HCT116 (cell line): ENCODE results near the gene IL1F10. TPM values are rescaled to one million over a fixed set of nuclear protein-coding genes. Genes with fewer than 3 reads are reported as not detected.

Experiments
- ATAC-seq: fragments of 200-7000 bp; cut with Tn5 transposase; 2 replicates; pipeline ENCODE4 v1.9.1; 2020; ENCODE audit warnings: mild to moderate bottlenecking, moderate library complexity
- BruUV-seq: library from RNA; stranded (reverse); fragments of 400-500 nt; replicated peaks from 2 replicates; lab custom pipeline; 2021; lab: Mats Ljungman, UMichigan
- CTCF ChIA-PET: fragments of 300-600 bp; sonication (Branson Sonifier 250); formaldehyde crosslinking; loops from one replicate; lab custom pipeline; 2021; ENCODE audit warnings: antibody characterized with exemption; lab: Charles Lee
- POLR2A ChIA-PET: fragments of 300-600, 350-600 bp; sonication (Branson Sonifier 250); formaldehyde crosslinking; loops from one replicate; lab custom pipeline; 2021; ENCODE audit warnings: antibody characterized with exemption; lab: Charles Lee
- RAD21 ChIA-PET, 2 experiments: fragments of 300-600 bp; sonication (Branson Sonifier 250); formaldehyde crosslinking; loops; one replicate each; lab custom pipeline; 2023; ENCODE audit warnings: low total read pairs in 2 of 2; ENCODE audit not compliant: uncharacterized antibody in 2 of 2, unreplicated experiment in 2 of 2, low non-redundant PET in 1 of 2; lab: Charles Lee
- DNase-seq: peaks from one replicate; pipeline ENCODE4 v3.0.0-alpha.2; 2010; ENCODE audit warnings: low read depth, low spot score
- H2AFZ ChIP-seq: fragments of 200-600 bp; shearing (Covaris generic), sonication (generic); 2 replicates; pipeline ENCODE4 v1.6.1; 2017; ENCODE audit warnings: low read depth, mixed run types, mixed read lengths, antibody characterized with exemption, low read length; ENCODE audit not compliant: poor library complexity, severe bottlenecking
- H3K27ac ChIP-seq: 2 replicates; pipeline ENCODE4 v1.5.1; 2012; ENCODE audit warnings: low read depth, low read length
- H3K27me3 ChIP-seq: fragments of 200-600 bp; sonication (generic); 2 replicates; pipeline ENCODE4 v1.6.1; 2016; ENCODE audit warnings: mixed run types, low read length, mixed read lengths; ENCODE audit not compliant: insufficient read depth
- H3K36me3 ChIP-seq, 2 experiments: fragments of 200-500 bp in 1 of 2; fragments of 200-600 bp in 1 of 2; sonication (Bioruptor generic) in 1 of 2; sonication (generic) in 1 of 2; 2 replicates each; pipeline versions ENCODE4 v1.5.1 to v1.6.1; 2014 to 2016; ENCODE audit warnings: low read length in 2 of 2, inconsistent platforms in 1 of 2, mixed read lengths in 1 of 2, mixed run types in 1 of 2; ENCODE audit not compliant: insufficient read depth in 2 of 2, control insufficient read depth in 1 of 2
- H3K4me1 ChIP-seq, 2 experiments: fragments of 200-600 bp in 1 of 2; sonication (generic) in 1 of 2; 2 replicates each; pipeline versions ENCODE4 v1.5.1 to v1.6.1; 2012 to 2017; ENCODE audit warnings: low read length in 2 of 2, inconsistent platforms in 1 of 2, mild to moderate bottlenecking in 1 of 2, mixed read lengths in 1 of 2, mixed run types in 1 of 2, moderate library complexity in 1 of 2; ENCODE audit not compliant: insufficient read depth in 2 of 2, control insufficient read depth in 1 of 2
- H3K4me2 ChIP-seq: fragments of 200-600 bp; sonication (generic); 2 replicates; pipeline ENCODE4 v1.6.1; 2017; ENCODE audit warnings: mixed run types, low read length, mixed read lengths
- H3K4me3 ChIP-seq, 2 experiments: fragments of 200-600 bp in 1 of 2; sonication (generic) in 1 of 2; replicated peaks in 1 of 2; 2 replicates each; pipeline ENCODE4 v1.5.1; 2011 to 2016; ENCODE audit warnings: low read length in 2 of 2, control low read depth in 1 of 2, low read depth in 1 of 2, mild to moderate bottlenecking in 1 of 2, mixed read lengths in 1 of 2, mixed run types in 1 of 2
- H3K79me2 ChIP-seq: fragments of 200-600 bp; sonication (generic); 2 replicates; pipeline ENCODE4 v1.6.1; 2017; ENCODE audit warnings: mild to moderate bottlenecking, mixed run types, low read length, moderate library complexity, mixed read lengths; ENCODE audit not compliant: insufficient read depth
- H3K9ac ChIP-seq: fragments of 200-600 bp; sonication (generic); 2 replicates; pipeline ENCODE4 v1.6.1; 2016; ENCODE audit warnings: low read length, mixed read lengths
- H3K9me2 ChIP-seq: fragments of 200-600 bp; sonication (generic), shearing (Covaris generic); 2 replicates; pipeline ENCODE4 v1.6.1; 2017; ENCODE audit warnings: mixed run types, mild to moderate bottlenecking, moderate library complexity; ENCODE audit not compliant: insufficient read depth
- H3K9me3 ChIP-seq, 2 experiments: fragments of 200-500 bp in 1 of 2; fragments of 200-600 bp in 1 of 2; sonication (Bioruptor generic) in 1 of 2; sonication (generic) in 1 of 2; 2 replicates each; pipeline ENCODE4 v1.6.1; 2014 to 2017; ENCODE audit warnings: low read length in 2 of 2, mixed read lengths in 2 of 2, inconsistent platforms in 1 of 2, low read depth in 1 of 2, mild to moderate bottlenecking in 1 of 2, mixed run types in 1 of 2, moderate library complexity in 1 of 2; ENCODE audit not compliant: control insufficient read depth in 1 of 2, insufficient read depth in 1 of 2
- H4K20me1 ChIP-seq: fragments of 200-600 bp; sonication (generic), shearing (Covaris generic); 2 replicates; pipeline ENCODE4 v1.6.1; 2017; ENCODE audit warnings: mixed run types, mild to moderate bottlenecking, moderate library complexity; ENCODE audit not compliant: insufficient read depth
- EZH2 ChIP-seq: fragments of 200-600 bp; sonication (generic); IDR thresholded peaks from 2 replicates; pipeline ENCODE4 v1.6.1; 2017; ENCODE audit warnings: antibody characterized with exemption, mixed run types
- FOSL1 ChIP-seq: IDR thresholded peaks from 2 replicates; pipeline ENCODE4 v1.6.1; 2012; ENCODE audit warnings: low read depth
- JUND ChIP-seq: IDR thresholded peaks from 2 replicates; pipeline ENCODE4 v1.6.1; 2012
- POLR2A ChIP-seq: IDR thresholded peaks from 2 replicates; pipeline ENCODE4 v1.7.0; 2011; ENCODE audit warnings: borderline replicate concordance; ENCODE audit not compliant: insufficient read depth, insufficient read length; ENCODE audit errors: extremely low read depth
- RAD21 ChIP-seq: IDR thresholded peaks from 2 replicates; pipeline ENCODE4 v1.6.1; 2012; ENCODE audit warnings: low read depth, mild to moderate bottlenecking
- SIN3A ChIP-seq: IDR thresholded peaks from 2 replicates; pipeline ENCODE4 v1.6.1; 2012; ENCODE audit warnings: low read depth
- TCF7L2 ChIP-seq: IDR thresholded peaks from 2 replicates; pipeline ENCODE4 v1.7.0; 2011; ENCODE audit warnings: borderline replicate concordance, inconsistent platforms; ENCODE audit not compliant: insufficient read depth, insufficient read length; ENCODE audit errors: extremely low read depth
- YY1 ChIP-seq: IDR thresholded peaks from 2 replicates; pipeline ENCODE4 v1.6.1; 2011; ENCODE audit warnings: low read length, low read depth, moderate library complexity, mild to moderate bottlenecking; ENCODE audit not compliant: insufficient replicate concordance; ENCODE audit errors: extremely low read depth
- ZFX ChIP-seq: fragments of 450-650 bp; IDR thresholded peaks from 2 replicates; pipeline ENCODE4 v1.6.1; 2017
- ZNF274 ChIP-seq: fragments of 200-500 bp; sonication (Bioruptor generic); IDR thresholded peaks from 2 replicates; pipeline ENCODE4 v1.6.1; 2014; ENCODE audit warnings: mild to moderate bottlenecking, low read depth, low read length, inconsistent platforms
- intact Hi-C: fragments of 100-400 bp; cut with micrococcal nuclease; formaldehyde crosslinking; loops from 2 replicates; pipeline ENCODE4 v1.10.0; 2022
- total RNA-seq: library from RNA; stranded (reverse); gene quantifications from one replicate; pipeline ENCODE4 v1.2.1, GENCODE V29; 2021; ENCODE audit not compliant: unreplicated experiment
- TF ChIP-seq, protein P1 (sequence below), 3 experiments: fragments of 200-600 bp in 1 of 3; sonication (generic) in 1 of 3; IDR thresholded peaks in 2 of 3; conservative IDR thresholded peaks in 1 of 3; 2 replicates each; pipeline ENCODE4 v1.5.1; 2012 to 2017; ENCODE audit warnings: low read depth in 2 of 3, low read length in 2 of 3, antibody characterized with exemption in 1 of 3, borderline replicate concordance in 1 of 3, control low read depth in 1 of 3, mild to moderate bottlenecking in 1 of 3, mixed read lengths in 1 of 3, mixed run types in 1 of 3, moderate library complexity in 1 of 3; ENCODE audit not compliant: insufficient read depth in 1 of 3
- TF ChIP-seq, protein P2 (sequence below): IDR thresholded peaks from 2 replicates; pipeline ENCODE4 v1.6.1; 2011; ENCODE audit warnings: mild to moderate bottlenecking, low read length, moderate library complexity; ENCODE audit not compliant: insufficient replicate concordance; ENCODE audit errors: extremely low read depth
- TF ChIP-seq, protein P3 (sequence below): IDR thresholded peaks from 2 replicates; pipeline ENCODE4 v1.6.1; 2012

Gene IL1F10
- total RNA-seq, 1 experiment from 2014 or later = not detected

DNA sequence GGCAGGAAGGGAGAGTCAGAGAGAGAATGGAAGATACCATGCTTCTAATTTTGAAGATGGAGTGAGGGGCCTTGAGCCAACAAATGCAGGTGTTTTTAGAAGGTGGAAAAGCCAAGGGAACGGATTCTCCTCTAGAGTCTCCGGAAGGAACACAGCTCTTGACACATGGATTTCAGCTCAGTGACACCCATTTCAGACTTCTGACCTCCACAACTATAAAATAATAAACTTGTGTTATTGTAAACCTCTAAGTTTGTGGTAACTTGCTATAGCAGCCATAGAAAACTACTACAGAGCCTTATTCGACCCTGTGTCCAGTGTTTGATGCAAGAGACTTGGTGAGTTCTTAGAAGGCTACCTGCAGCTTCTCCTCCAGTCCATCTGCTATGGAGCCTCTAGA is 7.8 kb downstream of the IL1F10 start:
- ATAC-seq = no peak
- no peaks in the 10 kb centered on the region for H3K36me3 ChIP-seq
- H4K20me1 ChIP-seq = no peaks in the 10 kb centered on the region
- no peak overlapping the region for H2AFZ ChIP-seq
- H3K27me3 ChIP-seq = no peaks in the 10 kb centered on the region
- ChIA-PET CTCF (interaction anchor here (1.0 to 1.1 kb wide), 2 partner anchors 63 to 123 kb away, joined by 3 read pairs; no protein-coding TSS in a partner anchor), RAD21 (no interaction called here), POLR2A (no interaction called here)
- intact Hi-C loops = no loop called here
- no peak overlapping the region for H3K4me3 ChIP-seq
- no peak for DNase-seq
- H3K27ac ChIP-seq = no peak overlapping the region
- TF ChIP-seq EZH2 (no peak), POLR2A (no peak), SIN3A (no peak), YY1 (no peak), ZFX (no peak), ZNF274 (no peak), TCF7L2 (no peak), FOSL1 (no peak), JUND (no peak), RAD21 (no peak)
- TF ChIP-seq, protein P1, sequence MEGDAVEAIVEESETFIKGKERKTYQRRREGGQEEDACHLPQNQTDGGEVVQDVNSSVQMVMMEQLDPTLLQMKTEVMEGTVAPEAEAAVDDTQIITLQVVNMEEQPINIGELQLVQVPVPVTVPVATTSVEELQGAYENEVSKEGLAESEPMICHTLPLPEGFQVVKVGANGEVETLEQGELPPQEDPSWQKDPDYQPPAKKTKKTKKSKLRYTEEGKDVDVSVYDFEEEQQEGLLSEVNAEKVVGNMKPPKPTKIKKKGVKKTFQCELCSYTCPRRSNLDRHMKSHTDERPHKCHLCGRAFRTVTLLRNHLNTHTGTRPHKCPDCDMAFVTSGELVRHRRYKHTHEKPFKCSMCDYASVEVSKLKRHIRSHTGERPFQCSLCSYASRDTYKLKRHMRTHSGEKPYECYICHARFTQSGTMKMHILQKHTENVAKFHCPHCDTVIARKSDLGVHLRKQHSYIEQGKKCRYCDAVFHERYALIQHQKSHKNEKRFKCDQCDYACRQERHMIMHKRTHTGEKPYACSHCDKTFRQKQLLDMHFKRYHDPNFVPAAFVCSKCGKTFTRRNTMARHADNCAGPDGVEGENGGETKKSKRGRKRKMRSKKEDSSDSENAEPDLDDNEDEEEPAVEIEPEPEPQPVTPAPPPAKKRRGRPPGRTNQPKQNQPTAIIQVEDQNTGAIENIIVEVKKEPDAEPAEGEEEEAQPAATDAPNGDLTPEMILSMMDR (IDR thresholded peaks at IDR 0.05 in 2 of 3, conservative IDR thresholded peaks at IDR 0.05 in 1 of 3; ENCODE audit: borderline replicate concordance in 1 of 3, insufficient read depth in 1 of 3, low read depth in 2 of 3, low read length in 2 of 3) = no peak
- TF ChIP-seq, protein P2, sequence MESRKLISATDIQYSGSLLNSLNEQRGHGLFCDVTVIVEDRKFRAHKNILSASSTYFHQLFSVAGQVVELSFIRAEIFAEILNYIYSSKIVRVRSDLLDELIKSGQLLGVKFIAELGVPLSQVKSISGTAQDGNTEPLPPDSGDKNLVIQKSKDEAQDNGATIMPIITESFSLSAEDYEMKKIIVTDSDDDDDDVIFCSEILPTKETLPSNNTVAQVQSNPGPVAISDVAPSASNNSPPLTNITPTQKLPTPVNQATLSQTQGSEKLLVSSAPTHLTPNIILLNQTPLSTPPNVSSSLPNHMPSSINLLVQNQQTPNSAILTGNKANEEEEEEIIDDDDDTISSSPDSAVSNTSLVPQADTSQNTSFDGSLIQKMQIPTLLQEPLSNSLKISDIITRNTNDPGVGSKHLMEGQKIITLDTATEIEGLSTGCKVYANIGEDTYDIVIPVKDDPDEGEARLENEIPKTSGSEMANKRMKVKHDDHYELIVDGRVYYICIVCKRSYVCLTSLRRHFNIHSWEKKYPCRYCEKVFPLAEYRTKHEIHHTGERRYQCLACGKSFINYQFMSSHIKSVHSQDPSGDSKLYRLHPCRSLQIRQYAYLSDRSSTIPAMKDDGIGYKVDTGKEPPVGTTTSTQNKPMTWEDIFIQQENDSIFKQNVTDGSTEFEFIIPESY = no peak
- TF ChIP-seq, protein P3, sequence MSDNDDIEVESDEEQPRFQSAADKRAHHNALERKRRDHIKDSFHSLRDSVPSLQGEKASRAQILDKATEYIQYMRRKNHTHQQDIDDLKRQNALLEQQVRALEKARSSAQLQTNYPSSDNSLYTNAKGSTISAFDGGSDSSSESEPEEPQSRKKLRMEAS = no peak
- H3K9me2 ChIP-seq = no peaks in the 10 kb centered on the region
- H3K9me3 ChIP-seq = no peaks in the 10 kb centered on the region
- peaks cover 12 to 26% of the 10 kb centered on the region in 2 experiments for H3K4me1 ChIP-seq
- H3K9ac ChIP-seq = no peak overlapping the region
- no peak overlapping the region for H3K4me2 ChIP-seq
- H3K79me2 ChIP-seq = no peaks in the 10 kb centered on the region
- no TSS peak for BruUV-seq
